GM10266 (cell line): ENCODE results near the gene IL10RB.
"Not testable (repeated sequence)": the region's sequence is repeated elsewhere in the genome, so short reads cannot be mapped to it uniquely, and the experiment has no call there.

Source experiments
- DNase-seq: peaks from one replicate; pipeline ENCODE4 v3.0.0; 2012; ENCODE audit errors: extremely low spot score
- CTCF ChIP-seq: IDR thresholded peaks from 2 replicates; pipeline ENCODE4 v1.5.1; 2012; ENCODE audit warnings: mild to moderate bottlenecking, low read depth; ENCODE audit not compliant: control insufficient read depth, insufficient read depth; ENCODE audit errors: missing control alignments

IL10RB gene

DNA sequence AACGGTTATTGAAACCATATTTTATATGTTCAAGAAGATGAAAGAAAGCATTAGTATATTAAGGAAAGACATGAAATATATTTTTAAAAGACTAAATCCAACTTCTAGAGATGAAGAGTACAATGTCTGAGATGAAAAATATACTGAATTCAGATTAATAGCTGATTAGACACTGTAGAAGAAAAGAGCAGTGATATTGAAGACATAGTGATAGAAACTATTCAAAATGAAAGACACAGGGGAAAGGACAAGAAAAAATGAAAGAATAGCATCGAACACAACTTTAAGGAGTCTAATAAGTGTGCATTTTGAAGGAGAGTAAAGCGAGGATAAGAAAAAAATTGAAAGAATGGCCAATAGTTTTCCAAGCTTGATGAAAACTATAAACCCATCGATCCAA lies 47.4 kb downstream of the IL10RB start:
- no peak for DNase-seq
- no peak for TF ChIP-seq CTCF

DNA sequence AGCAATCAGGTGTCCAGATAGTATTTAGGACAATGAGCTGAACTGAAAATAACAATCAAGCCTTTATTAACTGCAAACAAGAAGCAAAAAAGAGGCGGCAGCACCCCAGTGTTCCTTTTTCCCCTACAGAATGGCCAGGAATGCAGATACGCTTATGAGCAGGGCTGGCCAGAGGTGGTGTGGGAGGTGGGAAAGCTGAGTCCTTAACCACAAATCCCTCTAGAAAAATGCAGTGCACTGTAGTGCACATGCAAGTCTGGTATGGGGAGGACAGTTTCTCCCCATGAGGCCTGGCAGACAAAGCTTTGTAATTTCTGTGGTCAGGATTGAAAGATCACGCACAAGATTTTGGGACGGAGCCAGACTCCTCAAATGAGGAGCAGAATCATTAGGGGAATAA lies 47.9 kb downstream of the IL10RB start:
- TF ChIP-seq CTCF, result no peak
- DNase-seq, result no peak

- no peak for TF ChIP-seq CTCF
These were observed 50.0 kb downstream of the IL10RB start for GRCh38 chr21:33315946-33316710.

DNA sequence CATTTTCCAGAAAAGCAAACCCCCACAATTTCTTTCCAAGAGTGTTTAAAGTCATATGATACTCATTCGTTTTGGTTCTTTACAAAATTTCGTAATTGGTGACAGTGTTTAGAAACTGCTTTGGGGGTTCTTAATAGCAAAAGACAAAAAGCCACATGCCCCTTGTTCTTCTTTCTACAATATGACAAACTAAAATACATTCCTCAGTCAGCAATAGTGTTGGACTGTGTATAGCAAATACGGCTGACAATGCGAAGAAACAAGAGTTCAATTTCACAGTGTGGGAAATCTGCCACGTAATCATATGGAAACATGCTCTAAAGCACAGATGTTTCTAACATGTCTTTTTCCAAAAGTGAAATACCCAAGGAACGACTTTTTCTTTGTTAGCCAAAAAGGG lies 51.0 kb downstream of the IL10RB start:
- no peak for DNase-seq
- no peak for TF ChIP-seq CTCF

More at GRCh38 chr21:33315946-33316710, 50.0 kb downstream of the IL10RB start:
- no peak for DNase-seq

DNA sequence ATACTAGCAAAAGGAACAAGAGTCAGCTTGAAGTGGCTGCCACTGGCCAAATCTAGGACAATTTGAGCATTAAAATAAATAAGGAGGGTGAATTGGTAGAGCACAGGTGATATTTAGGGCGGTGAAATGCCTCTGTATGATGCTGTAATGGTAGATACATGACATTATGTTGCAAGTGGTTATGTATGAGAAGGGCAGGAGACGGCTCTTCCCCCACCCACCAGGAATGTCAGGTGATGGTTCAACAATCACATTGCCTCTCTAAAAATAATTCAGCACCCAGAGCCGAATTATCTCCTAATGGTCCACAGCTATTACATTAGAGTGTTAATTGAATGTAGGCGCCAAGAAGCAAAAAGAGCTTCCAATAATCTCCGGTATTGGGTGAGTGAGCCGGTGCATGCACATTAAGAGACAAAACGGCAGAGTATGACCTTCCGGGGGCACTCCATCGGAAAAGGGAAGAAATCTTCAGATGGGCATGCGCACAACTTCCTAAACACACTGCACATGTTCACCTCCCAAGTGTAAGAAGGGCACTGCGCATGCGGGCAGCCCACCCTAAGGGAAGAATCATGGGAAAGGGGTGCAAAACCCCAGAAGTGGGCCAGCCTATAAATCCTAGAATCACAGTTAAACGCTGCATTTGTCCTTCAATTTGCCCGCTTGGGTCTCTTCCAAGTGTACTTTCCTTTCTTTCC lies 51.8 kb downstream of the IL10RB start:
- DNase-seq, result no peak
- TF ChIP-seq CTCF, result no peak

DNA sequence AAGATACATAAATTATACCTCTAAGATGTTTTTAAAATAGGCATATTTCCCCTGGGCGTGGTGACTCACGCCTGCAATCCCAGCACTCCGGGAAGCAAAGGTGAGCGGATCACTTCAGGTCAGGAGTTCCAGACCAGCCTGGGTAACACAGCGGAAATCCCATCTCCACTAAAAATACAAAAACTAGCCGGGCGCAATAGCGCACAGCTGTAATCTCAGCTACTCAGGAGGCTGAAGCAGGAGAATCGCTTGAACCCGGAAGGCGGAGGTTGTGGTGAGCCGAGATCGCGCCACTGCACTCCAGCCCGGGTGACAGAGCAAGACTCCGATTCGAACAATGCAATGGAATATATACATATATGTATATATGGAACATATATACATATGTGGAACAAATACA lies 54.8 kb downstream of the IL10RB start:
- DNase-seq, result not testable (repeated sequence)

DNA sequence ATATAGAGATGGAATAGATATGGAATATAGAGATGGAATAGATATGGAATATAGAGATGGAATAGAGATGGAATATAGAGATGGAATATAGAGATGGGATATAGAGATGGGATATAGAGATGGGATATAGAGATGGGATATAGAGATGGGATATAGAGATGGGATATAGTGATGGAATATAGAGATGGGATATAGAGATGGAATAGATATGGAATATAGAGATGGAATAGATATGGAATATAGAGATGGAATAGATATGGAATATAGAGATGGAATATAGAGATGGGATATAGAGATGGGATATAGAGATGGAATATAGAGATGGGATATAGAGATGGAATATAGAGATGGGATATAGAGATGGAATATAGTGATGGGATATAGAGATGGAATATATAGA lies 57.4 kb downstream of the IL10RB start:
- DNase-seq, result not testable (repeated sequence)
